ENCODE data around the gene PIK3R1.

The PIK3R1 gene

GRCh38 chr5:68253624-68254585 lies 38.3 kb downstream of the PIK3R1 start:
- no peak for DNase-seq

GRCh38 chr5:68254810-68255209 lies 39.3 kb downstream of the PIK3R1 start:
- DNase-seq: no peak

- DNase-seq: no peak
Measured at GRCh38 chr5:68255305-68256120, 40.0 kb downstream of the PIK3R1 start.

GRCh38 chr5:68257210-68257609 lies 41.7 kb downstream of the PIK3R1 start:
- no peak for DNase-seq

GRCh38 chr5:68258531-68258930 lies 43.0 kb downstream of the PIK3R1 start:
- DNase-seq: no peak

GRCh38 chr5:68259700-68260099 lies 44.1 kb downstream of the PIK3R1 start:
- DNase-seq: no peak

- no peak for DNase-seq
Measured at GRCh38 chr5:68260467-68260866, 44.9 kb downstream of the PIK3R1 start.

GRCh38 chr5:68261169-68261568 lies 45.6 kb downstream of the PIK3R1 start:
- no peak for DNase-seq

GRCh38 chr5:68261569-68262065 lies 46.1 kb downstream of the PIK3R1 start:
- no peak for DNase-seq

GRCh38 chr5:68264024-68264956 lies 48.7 kb downstream of the PIK3R1 start:
- no peak for DNase-seq

- DNase-seq: no peak
Measured at GRCh38 chr5:68265347-68265746, 49.8 kb downstream of the PIK3R1 start.

- DNase-seq: no peak
Measured at GRCh38 chr5:68265822-68266395, 50.4 kb downstream of the PIK3R1 start.

GRCh38 chr5:68266457-68266856 lies 50.9 kb downstream of the PIK3R1 start:
- DNase-seq: no peak

- no peak for DNase-seq
Measured at GRCh38 chr5:68267066-68267465, 51.5 kb downstream of the PIK3R1 start.

- no peak for DNase-seq
Measured at GRCh38 chr5:68268101-68268851, 52.7 kb downstream of the PIK3R1 start.

GRCh38 chr5:68268852-68269130 lies 53.2 kb downstream of the PIK3R1 start:
- DNase-seq: no peak

- no peak for DNase-seq
Measured at GRCh38 chr5:68269820-68270219, 54.3 kb downstream of the PIK3R1 start.

GRCh38 chr5:68270399-68270975 lies 54.9 kb downstream of the PIK3R1 start:
- no peak for DNase-seq

GRCh38 chr5:68271124-68271523 lies 55.6 kb downstream of the PIK3R1 start:
- DNase-seq: no peak

GRCh38 chr5:68272289-68272688 lies 56.7 kb downstream of the PIK3R1 start:
- no peak for DNase-seq

GRCh38 chr5:68273717-68274409 lies 58.3 kb downstream of the PIK3R1 start:
- no peak for DNase-seq
